ENCODE measurements around the gene SPEN. TPM values are rescaled to one million over a fixed set of nuclear protein-coding genes. Genes with fewer than 3 reads are reported as not detected.

The SPEN gene
- total RNA-seq, 4 donors from 2014 or later: 34.6 to 49.9 (median 44.7) TPM

DNA sequence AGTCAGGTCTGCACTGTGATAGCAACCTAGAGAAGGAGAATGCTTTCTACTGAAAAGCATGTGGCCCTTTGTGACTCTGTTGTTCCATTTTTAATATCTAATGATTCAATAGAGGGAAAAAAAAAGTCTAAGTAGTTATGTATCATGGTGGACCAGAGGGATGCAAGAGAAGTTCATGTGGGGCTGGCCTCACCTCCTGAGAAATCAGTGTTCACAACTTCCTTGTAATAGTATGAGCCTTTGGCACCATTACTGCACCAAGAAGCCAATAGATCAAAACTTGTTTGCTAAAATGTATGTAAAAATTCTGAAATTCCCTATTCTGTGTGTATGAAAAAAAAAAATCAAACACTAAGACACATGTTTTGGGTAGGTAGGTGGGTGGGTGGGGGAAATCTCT is 123.4 kb downstream of the SPEN start:
- Histone ChIP-seq H3K4me1 (peaks cover 15 to 54% (median 44%) of the 10 kb centered on the region in 4 donors), H3K4me3 (no peak overlapping the region)

DNA sequence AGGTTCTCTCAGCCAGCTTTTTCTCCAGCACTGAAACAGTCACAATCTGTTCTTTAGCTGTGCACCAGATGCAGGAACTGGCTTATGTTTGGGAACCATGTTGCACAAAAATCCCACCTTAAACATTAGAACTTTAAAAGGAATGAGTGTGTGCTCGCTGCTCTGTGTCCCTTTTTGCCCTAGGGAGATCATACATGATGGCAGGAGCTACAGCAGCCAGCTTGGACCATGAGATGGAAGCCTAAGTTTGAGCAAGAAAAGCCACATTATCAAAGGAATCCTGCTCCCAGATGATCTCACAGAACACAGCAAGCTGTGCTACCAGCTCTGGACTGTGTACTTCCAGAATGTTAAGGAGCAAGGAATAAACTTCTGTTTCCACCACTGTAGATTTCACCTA is 124.9 kb downstream of the SPEN start:
- Histone ChIP-seq H3K36me3 (peaks cover 0 to 48% (median 35%) of the 10 kb centered on the region in 4 donors), H3K27me3 (no peaks in the 10 kb centered on the region), H3K27ac (replicated peaks in 1 of 4) (no peak overlapping the region), H3K4me1 (peaks cover 10 to 41% (median 35%) of the 10 kb centered on the region in 4 donors), H3K9me3 (no peaks in the 10 kb centered on the region), H3K4me3 (no peak overlapping the region)
- no peak for TF ChIP-seq EP300 (IDR thresholded peaks at IDR 0.05)
- TF ChIP-seq CTCF (IDR thresholded peaks at IDR 0.05): no peak
- no peak for TF ChIP-seq POLR2A (IDR thresholded peaks at IDR 0.05; ENCODE audit: low read depth)
- no peak for TF ChIP-seq POLR2AphosphoS5 (IDR thresholded peaks at IDR 0.05)
- 100% methylated on average over 1 of the region's 1 CpG for WGBS
- no peak for DNase-seq (ENCODE audit: extremely low spot score)
- intact Hi-C loops (cut with DNase I): no loop called here

More for the DNA sequence above, 123.4 kb downstream of the SPEN start:
- Histone ChIP-seq H3K36me3 (peaks cover 0 to 51% (median 35%) of the 10 kb centered on the region in 4 donors), H3K27ac (replicated peaks in 1 of 4) (no peak overlapping the region), H3K27me3 (no peaks in the 10 kb centered on the region), H3K9me3 (no peaks in the 10 kb centered on the region)
- no peak for DNase-seq (ENCODE audit: extremely low spot score)
- no peak for TF ChIP-seq POLR2AphosphoS5 (IDR thresholded peaks at IDR 0.05)
- TF ChIP-seq POLR2A (IDR thresholded peaks at IDR 0.05; ENCODE audit: low read depth): no peak
- no peak for TF ChIP-seq EP300 (IDR thresholded peaks at IDR 0.05)
- intact Hi-C loops (cut with DNase I): no loop called here

DNA sequence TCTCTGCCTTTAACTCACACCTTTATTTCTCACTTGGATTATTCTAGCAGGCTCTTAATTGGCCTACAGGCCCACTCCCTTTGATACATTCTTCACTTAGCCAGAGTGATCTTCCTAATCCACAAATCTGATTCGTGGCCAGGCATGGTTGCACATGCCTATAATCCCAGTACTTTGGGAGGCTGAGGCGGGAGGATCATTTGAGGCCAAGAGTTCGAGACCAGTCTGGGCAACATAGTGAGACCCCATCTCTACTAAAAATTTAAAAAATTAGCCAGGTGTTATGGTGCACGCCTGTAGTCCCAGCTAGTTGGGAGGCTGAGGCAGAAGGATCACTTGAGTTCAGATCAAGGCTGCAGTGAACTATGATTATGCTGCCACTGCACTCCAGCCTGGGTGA is 126.3 kb downstream of the SPEN start:
- H3K4me3 ChIP-seq: no peak overlapping the region
- H3K36me3 ChIP-seq: peaks cover 0 to 41% (median 30%) of the 10 kb centered on the region in 4 donors
- H3K27me3 ChIP-seq: no peaks in the 10 kb centered on the region
- DNase-seq (ENCODE audit: extremely low spot score): no peak
- H3K4me1 ChIP-seq: peaks cover 10 to 32% (median 30%) of the 10 kb centered on the region in 4 donors
- no peaks in the 10 kb centered on the region for H3K9me3 ChIP-seq
- TF ChIP-seq EP300 (IDR thresholded peaks at IDR 0.05) (no peak), CTCF (IDR thresholded peaks at IDR 0.05) (no peak), POLR2A (IDR thresholded peaks at IDR 0.05; ENCODE audit: low read depth) (no peak), POLR2AphosphoS5 (IDR thresholded peaks at IDR 0.05) (no peak)
- intact Hi-C loops (cut with DNase I): no loop called here
- H3K27ac ChIP-seq (replicated peaks in 1 of 4): no peak overlapping the region
- WGBS: 93% methylated on average over 4 of the region's 4 CpGs

DNA sequence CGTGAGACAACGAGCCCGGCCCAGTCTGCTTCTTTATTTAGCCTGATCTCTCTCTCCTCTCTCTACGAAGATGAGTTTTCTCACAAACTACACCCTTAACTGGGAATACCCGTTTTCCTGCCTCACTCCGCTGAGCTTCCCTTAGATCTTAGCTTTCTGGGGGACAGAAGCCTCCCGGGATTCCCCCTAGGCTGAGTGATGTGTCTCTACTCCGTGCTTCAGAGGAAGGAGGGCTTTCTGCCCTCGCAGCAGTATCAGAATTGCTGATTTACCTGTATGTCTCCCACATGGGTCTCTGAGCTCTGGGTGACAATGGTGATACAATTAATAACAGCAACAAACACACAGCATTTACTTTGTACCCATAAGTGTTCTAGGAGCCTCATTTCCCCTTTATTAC is 127.3 kb downstream of the SPEN start:
- DNase-seq (ENCODE audit: extremely low spot score): no peak
- Histone ChIP-seq H3K4me1 (peaks cover 10 to 32% (median 30%) of the 10 kb centered on the region in 4 donors), H3K4me3 (peak overlapping the region; percentile 75 to 98 (median 84)), H3K27me3 (no peaks in the 10 kb centered on the region), H3K27ac (replicated peaks in 1 of 4) (peak overlapping the region in 2 of 4 donors; percentile 84 to 89), H3K9me3 (no peaks in the 10 kb centered on the region), H3K36me3 (peaks cover 0 to 30% (median 21%) of the 10 kb centered on the region in 4 donors)
- 32% methylated on average over 9 of the region's 9 CpGs for WGBS
- intact Hi-C loops (cut with DNase I): loop anchor here (5.0 kb wide), 1 partner anchor 138 kb away; no protein-coding TSS in a partner anchor
- TF ChIP-seq POLR2AphosphoS5 (IDR thresholded peaks at IDR 0.05): no peak
- no peak for TF ChIP-seq EP300 (IDR thresholded peaks at IDR 0.05)
- TF ChIP-seq POLR2A (IDR thresholded peaks at IDR 0.05; ENCODE audit: low read depth): no peak
- TF ChIP-seq CTCF (IDR thresholded peaks at IDR 0.05): no peak

GRCh38 chr1:15975358-15975804 is 127.9 kb downstream of the SPEN start:
- no peak for DNase-seq (ENCODE audit: extremely low spot score)
- WGBS: 1% methylated on average over 9 of the region's 47 CpGs
- peaks cover 10 to 32% (median 30%) of the 10 kb centered on the region in 4 donors for H3K4me1 ChIP-seq
- TF ChIP-seq POLR2A (IDR thresholded peaks at IDR 0.05; ENCODE audit: low read depth) (no peak), CTCF (IDR thresholded peaks at IDR 0.05) (peak in 1 of 3 experiments; percentile 8)
- no peaks in the 10 kb centered on the region for H3K27me3 ChIP-seq
- H3K4me3 ChIP-seq: peak overlapping the region; percentile 75 to 98 (median 84)
- no peaks in the 10 kb centered on the region for H3K9me3 ChIP-seq
- peak overlapping the region; percentile 80 to 89 (median 86) for H3K27ac ChIP-seq (replicated peaks in 1 of 4)
- peaks cover 0 to 25% (median 19%) of the 10 kb centered on the region in 4 donors for H3K36me3 ChIP-seq
- intact Hi-C loops (cut with DNase I): loop anchor here (5.0 kb wide), 1 partner anchor 138 kb away; no protein-coding TSS in a partner anchor

Data from esophagus muscularis mucosa (tissue), 4 donors.